SKM-1 (cell line): ENCODE data around the gene GXYLT2.
A peak's percentile ranks its signal among the peaks of the same experiment; 100 is the strongest.

Experiments
- DNase-seq: peaks from one replicate; lab custom pipeline; 2025; ENCODE audit not compliant: unreplicated experiment; lab: John Stamatoyannopoulos, UW

Gene GXYLT2

GRCh38 chr3:72887705-72888545 is at the start of gene GXYLT2:
Gene GXYLT2 (plus strand): TSS chr3:72888046. CDS start chr3:72888234, 188 bp downstream.
- DNase-seq: peak; percentile 75

- DNase-seq: no peak
Measured at GRCh38 chr3:72839057-72839456, 48.8 kb upstream of the GXYLT2 start.

GRCh38 chr3:72844436-72844993 is 43.3 kb upstream of the GXYLT2 start:
- no peak for DNase-seq

GRCh38 chr3:72846166-72846565 is 41.7 kb upstream of the GXYLT2 start:
- DNase-seq: no peak

- no peak for DNase-seq
Measured at GRCh38 chr3:72847282-72847681, 40.6 kb upstream of the GXYLT2 start.

GRCh38 chr3:72847751-72848702 is 39.8 kb upstream of the GXYLT2 start, which contains the start of gene SHQ1:
Gene SHQ1 (minus strand): TSS chr3:72848445. CDS start chr3:72848340, 105 bp downstream.
- peak; percentile 72 for DNase-seq

- DNase-seq: no peak
Measured at GRCh38 chr3:72848703-72849081, 39.2 kb upstream of the GXYLT2 start.

- DNase-seq: no peak
Measured at GRCh38 chr3:72855001-72855400, 32.8 kb upstream of the GXYLT2 start.

- DNase-seq: no peak
Measured at GRCh38 chr3:72860053-72860452, 27.8 kb upstream of the GXYLT2 start.

- no peak for DNase-seq
Measured at GRCh38 chr3:72860846-72861245, 27.0 kb upstream of the GXYLT2 start.

GRCh38 chr3:72862314-72863090 is 25.3 kb upstream of the GXYLT2 start:
- DNase-seq: no peak

GRCh38 chr3:72872183-72872582 is 15.7 kb upstream of the GXYLT2 start:
- no peak for DNase-seq

GRCh38 chr3:72887343-72887704 is 522 bp upstream of the GXYLT2 start:
- no peak for DNase-seq

- no peak for DNase-seq
Measured at GRCh38 chr3:72888546-72889309, 882 bp downstream of the GXYLT2 start.

GRCh38 chr3:72889310-72890165 is 1.7 kb downstream of the GXYLT2 start:
- DNase-seq: no peak

GRCh38 chr3:72890166-72890925 is 2.5 kb downstream of the GXYLT2 start:
- no peak for DNase-seq

- DNase-seq: no peak
Measured at GRCh38 chr3:72891053-72891855, 3.4 kb downstream of the GXYLT2 start.
